DMS114 treated with DMSO at 0.1 percent for 48 hours (cell line): ENCODE results near the gene PLXDC1.
"Not testable (repeated sequence)": the region's sequence is repeated elsewhere in the genome, so short reads cannot be mapped to it uniquely, and the experiment has no call there.

ENCODE experiments used
- DNase-seq: peaks from one replicate; lab custom pipeline; 2025; ENCODE audit not compliant: unreplicated experiment; lab: John Stamatoyannopoulos, UW

PLXDC1 gene

GRCh38 chr17:39126436-39126835, 25.0 kb downstream of the PLXDC1 start:
- no peak for DNase-seq

GRCh38 chr17:39125143-39125875, 26.1 kb downstream of the PLXDC1 start:
- DNase-seq = no peak

- no peak for DNase-seq
Measured at GRCh38 chr17:39123627-39124026, 27.8 kb downstream of the PLXDC1 start.

GRCh38 chr17:39122991-39123390, 28.4 kb downstream of the PLXDC1 start:
- DNase-seq = no peak

- not testable (repeated sequence) for DNase-seq
Measured at GRCh38 chr17:39121919-39122318, 29.5 kb downstream of the PLXDC1 start.

- DNase-seq = no peak
Measured at GRCh38 chr17:39118674-39119419, 32.6 kb downstream of the PLXDC1 start.

GRCh38 chr17:39116224-39116623, 35.2 kb downstream of the PLXDC1 start:
- no peak for DNase-seq

GRCh38 chr17:39115135-39115534, 36.3 kb downstream of the PLXDC1 start:
- DNase-seq = no peak

GRCh38 chr17:39114723-39115122, 36.7 kb downstream of the PLXDC1 start:
- DNase-seq = no peak

- DNase-seq = no peak
Measured at GRCh38 chr17:39113871-39114270, 37.6 kb downstream of the PLXDC1 start.

- DNase-seq = no peak
Measured at GRCh38 chr17:39110435-39111136, 40.9 kb downstream of the PLXDC1 start.

- DNase-seq = no peak
Measured at GRCh38 chr17:39108461-39109375, 42.7 kb downstream of the PLXDC1 start.

GRCh38 chr17:39107973-39108372, 43.5 kb downstream of the PLXDC1 start:
- no peak for DNase-seq

- no peak for DNase-seq
Measured at GRCh38 chr17:39107155-39107554, 44.3 kb downstream of the PLXDC1 start.

- no peak for DNase-seq
Measured at GRCh38 chr17:39105705-39106104, 45.7 kb downstream of the PLXDC1 start.

GRCh38 chr17:39104657-39105056, 46.8 kb downstream of the PLXDC1 start:
- no peak for DNase-seq

GRCh38 chr17:39104046-39104445, 47.4 kb downstream of the PLXDC1 start:
- DNase-seq = no peak

GRCh38 chr17:39101091-39101490, 50.3 kb downstream of the PLXDC1 start:
- DNase-seq = no peak

GRCh38 chr17:39100530-39100929, 50.9 kb downstream of the PLXDC1 start:
- no peak for DNase-seq

- no peak for DNase-seq
Measured at GRCh38 chr17:39099663-39100286, 51.7 kb downstream of the PLXDC1 start.
